Measurements from ENCODE around the gene DENND5A. TPM values are rescaled to one million over a fixed set of nuclear protein-coding genes. Genes with fewer than 3 reads are reported as not detected.
"Not testable (repeated sequence)": the region's sequence is repeated elsewhere in the genome, so short reads cannot be mapped to it uniquely, and the experiment has no call there.

DENND5A gene
- total RNA-seq, 2 experiments from 2014 or later: 78.5 to 81.1 TPM

DNA sequence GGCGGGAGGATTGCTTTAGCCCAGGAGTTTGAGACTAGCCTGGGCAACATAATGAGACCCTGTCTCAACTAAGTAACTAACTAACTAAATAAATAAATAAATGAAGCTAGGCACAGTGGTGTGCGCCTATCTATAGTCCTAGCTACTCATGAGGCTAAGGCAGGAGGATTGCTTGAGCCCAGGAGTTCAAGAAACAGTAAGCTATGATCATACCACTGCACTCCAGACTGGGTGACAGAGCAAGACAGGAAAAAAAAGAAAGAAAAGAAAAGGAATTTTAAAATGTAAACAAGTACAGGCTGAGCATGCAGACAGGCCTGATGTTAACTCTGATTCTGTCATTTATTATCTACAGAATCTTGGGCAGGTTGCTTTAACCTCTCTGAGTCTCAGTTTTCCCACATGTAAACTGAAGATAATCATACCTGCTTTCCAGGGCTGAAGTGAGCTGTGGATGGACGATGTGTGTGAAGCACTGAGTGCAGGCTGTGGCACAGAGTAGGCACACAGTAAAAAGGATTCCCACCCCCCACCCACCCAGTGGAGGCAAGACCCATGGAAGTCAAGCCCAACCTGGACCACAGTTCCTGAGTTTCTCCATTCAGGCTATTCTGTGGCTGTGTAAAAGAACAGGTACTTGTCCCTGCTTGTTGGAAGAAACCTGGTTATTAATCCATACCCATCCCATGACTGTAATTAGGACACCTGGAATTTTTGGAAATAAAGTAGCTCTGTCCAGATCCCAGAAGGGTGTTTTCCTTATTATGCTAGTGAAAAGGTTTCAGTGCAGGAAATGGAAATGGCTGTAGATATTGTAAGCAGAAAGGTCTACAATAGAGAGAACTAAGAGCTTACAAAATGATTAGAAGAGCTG, 155.1 kb downstream of the DENND5A start:
- CTCF ChIA-PET: interaction anchor here (1.0 to 1.4 kb wide), 4 partner anchors 15 to 94 kb away, joined by 3 to 6 read pairs (median 4); no protein-coding TSS in a partner anchor
- no peak for ATAC-seq
- no peaks in the 10 kb centered on the region for H3K4me1 Mint-ChIP-seq (ENCODE audit: low read depth)
- no peak overlapping the region for H3K27ac Mint-ChIP-seq
- no peak overlapping the region for H3K4me3 Mint-ChIP-seq
- H3K9me3 Mint-ChIP-seq (ENCODE audit: insufficient read depth): peaks cover 15% of the 10 kb centered on the region
- peaks cover 10% of the 10 kb centered on the region for H3K27me3 Mint-ChIP-seq (ENCODE audit: low read depth)
- no peak for DNase-seq
- H3K36me3 Mint-ChIP-seq (ENCODE audit: low read depth): peaks cover 2% of the 10 kb centered on the region
- POLR2A ChIA-PET: no interaction called here

DNA sequence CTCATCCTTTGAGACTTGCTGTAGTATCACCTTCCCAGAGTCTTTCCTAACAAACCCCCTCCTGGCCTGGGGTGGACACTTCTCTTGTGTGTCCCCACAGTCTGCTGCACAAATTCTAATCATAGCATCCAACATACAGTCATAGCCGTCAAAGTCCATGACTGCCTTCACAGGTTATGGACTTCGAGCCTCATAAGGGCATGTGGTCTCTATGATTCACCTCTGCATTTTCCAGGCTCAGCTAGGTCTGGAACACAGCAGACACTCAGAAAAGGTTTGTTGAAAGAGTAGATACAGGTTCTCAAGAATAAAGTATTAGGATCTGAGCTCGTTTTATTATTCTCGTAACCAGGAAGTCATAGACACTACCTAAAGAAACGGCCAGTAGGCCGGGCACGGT, 160.6 kb downstream of the DENND5A start:
- no peaks in the 10 kb centered on the region for H3K4me1 Mint-ChIP-seq (ENCODE audit: low read depth)
- H3K9me3 Mint-ChIP-seq (ENCODE audit: insufficient read depth): no peaks in the 10 kb centered on the region
- H3K4me3 Mint-ChIP-seq: no peak overlapping the region
- DNase-seq (no peak), ATAC-seq (no peak)
- H3K27me3 Mint-ChIP-seq (ENCODE audit: low read depth): peaks cover 20% of the 10 kb centered on the region
- ChIA-PET CTCF (interaction anchor here (2.2 kb wide), 1 partner anchor 11 kb away, joined by 8 read pairs; no protein-coding TSS in a partner anchor), POLR2A (no interaction called here)
- no peak overlapping the region for H3K27ac Mint-ChIP-seq
- no peaks in the 10 kb centered on the region for H3K36me3 Mint-ChIP-seq (ENCODE audit: low read depth)

DNA sequence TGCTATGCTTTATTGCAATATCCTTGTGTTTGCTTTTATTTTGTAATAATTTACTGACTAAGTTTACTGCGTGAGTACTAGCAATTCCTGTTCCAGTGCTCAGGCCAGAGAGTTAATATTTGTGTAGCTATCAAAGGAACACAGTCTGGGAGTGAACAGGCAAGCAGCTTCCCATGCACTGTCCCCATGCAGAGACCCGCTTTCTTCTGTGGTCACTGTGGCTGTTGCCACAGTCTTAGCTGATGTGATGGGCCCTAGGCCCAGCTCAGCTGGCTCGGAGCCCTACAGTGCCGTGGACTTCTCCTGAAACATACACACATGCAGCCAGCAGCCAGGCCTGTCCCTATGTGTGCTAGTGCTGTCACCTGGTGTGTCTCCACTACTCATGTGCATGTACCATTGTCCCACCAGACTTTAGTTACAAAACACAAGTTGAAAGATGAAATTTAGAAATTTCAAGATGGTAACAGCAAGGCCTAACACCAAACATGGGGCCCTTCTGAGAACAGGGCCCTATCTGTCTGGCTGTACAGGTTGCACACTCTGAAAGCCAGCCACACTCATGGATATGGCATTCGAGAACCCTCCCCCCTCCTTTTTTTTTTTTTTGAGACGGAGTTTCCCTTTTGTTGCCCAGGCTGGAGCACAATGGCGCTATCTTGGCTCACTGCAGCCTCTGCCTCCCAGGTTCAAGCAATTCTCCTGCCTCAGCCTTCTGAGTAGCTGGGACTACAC, 161.4 kb downstream of the DENND5A start:
- H3K9me3 Mint-ChIP-seq (ENCODE audit: insufficient read depth): no peaks in the 10 kb centered on the region
- DNase-seq (no peak), ATAC-seq (no peak)
- ChIA-PET POLR2A (no interaction called here), CTCF (interaction anchor here (2.2 kb wide), 1 partner anchor 11 kb away, joined by 8 read pairs; no protein-coding TSS in a partner anchor)
- no peaks in the 10 kb centered on the region for H3K4me1 Mint-ChIP-seq (ENCODE audit: low read depth)
- H3K27ac Mint-ChIP-seq: no peak overlapping the region
- no peaks in the 10 kb centered on the region for H3K36me3 Mint-ChIP-seq (ENCODE audit: low read depth)
- H3K27me3 Mint-ChIP-seq (ENCODE audit: low read depth): peaks cover 23% of the 10 kb centered on the region
- no peak overlapping the region for H3K4me3 Mint-ChIP-seq

DNA sequence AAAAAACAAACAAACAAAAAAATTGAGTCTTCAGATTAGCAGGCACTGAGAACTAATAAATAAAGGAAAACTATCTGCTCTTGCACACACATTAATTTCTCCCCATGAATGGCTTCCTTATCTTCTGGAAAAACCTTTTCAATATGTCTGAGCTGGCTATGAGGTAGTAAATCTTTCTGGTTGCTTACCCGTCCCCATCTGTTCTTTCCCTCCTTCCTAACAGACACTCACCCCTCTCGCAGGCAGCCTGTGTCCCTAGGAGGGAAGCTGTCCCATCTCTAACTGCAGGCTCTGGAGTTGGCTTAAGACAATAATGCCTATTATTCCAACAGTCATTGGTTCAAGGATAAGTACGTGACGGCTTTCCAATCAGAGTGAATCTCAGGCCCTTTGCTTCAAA, 165.5 kb downstream of the DENND5A start:
- Mint-ChIP-seq H3K9me3 (ENCODE audit: insufficient read depth) (no peaks in the 10 kb centered on the region), H3K4me1 (ENCODE audit: low read depth) (no peaks in the 10 kb centered on the region), H3K36me3 (ENCODE audit: low read depth) (no peaks in the 10 kb centered on the region), H3K27me3 (ENCODE audit: low read depth) (peaks cover 20% of the 10 kb centered on the region), H3K4me3 (no peak overlapping the region), H3K27ac (no peak overlapping the region)
- CTCF ChIA-PET: no interaction called here
- DNase-seq (no peak), ATAC-seq (no peak)
- POLR2A ChIA-PET: no interaction called here

DNA sequence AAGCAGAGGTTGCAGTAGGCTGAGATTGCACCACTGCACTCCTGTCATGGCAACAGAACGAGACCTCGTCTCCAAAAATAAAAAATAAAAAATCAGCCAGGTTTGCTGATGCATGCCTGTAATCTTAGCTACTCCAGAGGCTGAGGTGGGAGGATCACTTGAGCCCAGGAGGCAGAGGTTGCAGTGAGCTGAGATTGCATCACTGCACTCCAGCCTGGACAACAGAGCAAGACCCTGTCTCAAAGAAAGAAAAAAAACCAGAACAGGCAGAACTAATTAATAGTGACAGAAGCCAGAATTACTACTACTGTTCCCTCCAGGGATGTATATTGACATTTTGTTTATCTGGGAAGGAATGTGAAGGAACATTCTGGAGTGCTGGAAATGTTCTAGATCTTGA, 166.7 kb downstream of the DENND5A start:
- POLR2A ChIA-PET; H3K36me3 Mint-ChIP-seq (ENCODE audit: low read depth); H3K27ac Mint-ChIP-seq; H3K4me3 Mint-ChIP-seq; ATAC-seq; H3K9me3 Mint-ChIP-seq (ENCODE audit: insufficient read depth); H3K4me1 Mint-ChIP-seq (ENCODE audit: low read depth); DNase-seq: not testable (repeated sequence)
- CTCF ChIA-PET: interaction anchor here (1.1 to 1.6 kb wide), 2 partner anchors 21 to 39 kb away, joined by 3 to 4 read pairs; no protein-coding TSS in a partner anchor
- peaks cover 23% of the 10 kb centered on the region for H3K27me3 Mint-ChIP-seq (ENCODE audit: low read depth)

DNA sequence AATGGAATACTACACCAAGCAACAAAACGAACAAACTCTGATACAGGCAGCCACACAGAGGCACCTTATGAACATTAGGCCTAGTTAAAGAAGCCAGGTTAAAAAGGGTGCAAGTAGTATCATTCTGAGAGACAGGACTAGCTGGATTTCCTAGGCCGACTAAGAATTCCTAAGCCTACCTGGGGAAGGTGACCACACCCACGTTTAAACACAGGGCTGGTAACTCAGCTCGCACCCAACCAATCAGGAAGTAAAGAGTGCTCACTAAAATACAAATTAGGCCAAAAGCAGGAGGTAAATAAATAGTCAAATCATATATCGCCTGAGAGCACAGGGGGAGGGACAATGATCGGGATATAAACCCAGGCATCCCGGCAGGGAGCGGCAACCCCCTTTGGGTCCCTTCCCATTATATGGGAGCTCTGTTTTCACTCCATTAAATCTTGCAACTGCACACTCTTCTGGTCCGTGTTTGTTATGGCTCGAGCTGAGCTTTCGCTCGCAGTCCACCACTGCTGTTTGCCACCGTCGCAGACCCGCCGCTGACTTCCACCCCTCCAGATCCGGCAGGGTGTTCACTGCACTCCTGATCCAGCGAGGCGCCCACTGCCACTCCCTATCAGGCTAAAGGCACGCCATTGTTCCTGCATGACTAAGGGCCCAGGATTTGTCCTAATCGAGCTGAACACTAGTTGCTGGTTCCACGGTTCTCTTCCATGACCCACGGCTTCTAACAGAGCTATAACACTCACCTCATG, 167.8 kb downstream of the DENND5A start:
- peaks cover 32% of the 10 kb centered on the region for H3K27me3 Mint-ChIP-seq (ENCODE audit: low read depth)
- not testable (repeated sequence) for H3K4me3 Mint-ChIP-seq; DNase-seq; H3K27ac Mint-ChIP-seq; ATAC-seq; H3K4me1 Mint-ChIP-seq (ENCODE audit: low read depth); H3K36me3 Mint-ChIP-seq (ENCODE audit: low read depth); H3K9me3 Mint-ChIP-seq (ENCODE audit: insufficient read depth)
- CTCF ChIA-PET: interaction anchor here (1.6 to 6.3 kb wide), 2 partner anchors 40 to 82 kb away, joined by 4 to 36 read pairs; no protein-coding TSS in a partner anchor
- POLR2A ChIA-PET: interaction anchor here (0.6 kb wide), 1 partner anchor 28 kb away, joined by 4 read pairs; no protein-coding TSS in a partner anchor

DNA sequence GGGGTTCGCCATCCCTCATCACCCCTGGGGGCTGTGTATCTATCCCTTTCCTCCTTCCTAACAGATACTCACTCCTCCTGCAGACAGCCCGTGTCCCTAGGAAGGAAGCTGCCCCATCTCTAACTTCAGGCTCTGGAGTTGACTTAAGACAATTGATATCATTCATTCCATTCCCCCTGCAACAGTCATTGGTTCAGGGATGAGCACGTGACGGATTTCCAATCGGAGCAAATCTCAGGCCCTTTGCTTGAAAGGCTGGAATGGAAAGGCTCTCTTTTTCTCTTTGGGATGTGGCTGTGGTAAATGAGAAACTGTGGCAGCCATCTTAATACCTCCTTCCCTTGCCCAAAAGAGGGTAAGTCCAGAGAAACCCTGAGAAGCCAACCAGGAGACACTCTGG, 168.7 kb downstream of the DENND5A start:
- no peak overlapping the region for H3K4me3 Mint-ChIP-seq
- POLR2A ChIA-PET: no interaction called here

DNA sequence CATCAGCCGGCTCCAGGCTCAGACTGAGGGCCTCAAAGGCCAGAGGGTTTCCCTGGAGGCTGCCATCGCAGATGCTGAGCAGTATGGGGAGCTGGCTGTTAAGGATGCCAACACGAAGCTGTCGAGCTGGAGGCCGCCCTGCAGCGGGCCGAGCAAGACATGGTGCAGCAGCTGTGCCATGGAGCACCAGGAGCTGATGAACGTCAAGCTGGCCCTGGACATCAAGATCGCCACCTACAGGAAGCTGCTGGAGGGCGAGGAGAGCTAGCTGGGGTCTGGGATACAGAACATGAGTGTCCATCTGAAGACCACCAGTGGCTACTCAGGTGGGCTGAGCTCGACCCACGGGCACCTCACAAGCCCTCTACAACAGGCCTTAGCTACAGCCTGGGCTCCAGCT, 169.7 kb downstream of the DENND5A start:
- POLR2A ChIA-PET: interaction anchor here (1.1 kb wide), 1 partner anchor 88 kb away, joined by 3 read pairs; no protein-coding TSS in a partner anchor
- CTCF ChIA-PET: interaction anchor here (0.7 to 6.3 kb wide), 10 partner anchors 14 to 136 kb away, joined by 3 to 36 read pairs (median 4); no protein-coding TSS in a partner anchor
- DNase-seq (no peak), ATAC-seq (no peak)
- Mint-ChIP-seq H3K4me3 (no peak overlapping the region), H3K4me1 (ENCODE audit: low read depth) (peaks cover 4% of the 10 kb centered on the region), H3K36me3 (ENCODE audit: low read depth) (no peaks in the 10 kb centered on the region), H3K27me3 (ENCODE audit: low read depth) (peaks cover 32% of the 10 kb centered on the region), H3K27ac (no peak overlapping the region), H3K9me3 (ENCODE audit: insufficient read depth) (no peaks in the 10 kb centered on the region)

More for the DNA sequence above, 168.7 kb downstream of the DENND5A start:
- peaks cover 2% of the 10 kb centered on the region for H3K4me1 Mint-ChIP-seq (ENCODE audit: low read depth)
- peaks cover 35% of the 10 kb centered on the region for H3K27me3 Mint-ChIP-seq (ENCODE audit: low read depth)
- no peaks in the 10 kb centered on the region for H3K9me3 Mint-ChIP-seq (ENCODE audit: insufficient read depth)
- H3K27ac Mint-ChIP-seq: no peak overlapping the region
- no peak for ATAC-seq
- CTCF ChIA-PET: interaction anchor here (1.2 to 6.3 kb wide), 4 partner anchors 19 to 81 kb away, joined by 4 to 36 read pairs (median 16); no protein-coding TSS in a partner anchor
- no peak for DNase-seq
- no peaks in the 10 kb centered on the region for H3K36me3 Mint-ChIP-seq (ENCODE audit: low read depth)

DNA sequence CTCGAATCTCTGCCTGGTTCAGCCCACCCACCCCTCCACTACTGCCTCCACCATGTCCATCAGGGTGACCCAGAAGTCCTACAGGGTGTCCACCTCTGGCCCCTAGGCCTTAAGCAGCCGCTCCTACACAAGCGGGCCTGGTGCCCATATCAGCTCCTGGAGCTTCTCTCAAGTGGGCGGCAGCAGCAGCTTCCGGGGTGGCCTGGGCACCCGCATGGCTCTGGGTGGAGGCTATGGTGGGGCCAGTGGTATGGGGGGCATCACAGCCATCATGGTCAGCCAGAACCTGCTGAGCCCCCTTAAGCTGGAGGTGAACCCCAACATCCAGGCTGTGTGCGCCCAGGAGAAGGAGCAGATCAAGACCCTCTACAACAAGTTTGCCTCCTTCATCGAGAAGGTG, 170.7 kb downstream of the DENND5A start:
- CTCF ChIA-PET: interaction anchor here (0.7 to 6.3 kb wide), 6 partner anchors 18 to 412 kb away, joined by 3 to 36 read pairs (median 10); no protein-coding TSS in a partner anchor
- H3K27me3 Mint-ChIP-seq (ENCODE audit: low read depth): peaks cover 42% of the 10 kb centered on the region
- no peaks in the 10 kb centered on the region for H3K9me3 Mint-ChIP-seq (ENCODE audit: insufficient read depth)
- H3K4me3 Mint-ChIP-seq: no peak overlapping the region
- no peak overlapping the region for H3K27ac Mint-ChIP-seq
- H3K4me1 Mint-ChIP-seq (ENCODE audit: low read depth): peaks cover 4% of the 10 kb centered on the region
- no peaks in the 10 kb centered on the region for H3K36me3 Mint-ChIP-seq (ENCODE audit: low read depth)
- ATAC-seq (no peak), DNase-seq (no peak)
- POLR2A ChIA-PET: no interaction called here

DNA sequence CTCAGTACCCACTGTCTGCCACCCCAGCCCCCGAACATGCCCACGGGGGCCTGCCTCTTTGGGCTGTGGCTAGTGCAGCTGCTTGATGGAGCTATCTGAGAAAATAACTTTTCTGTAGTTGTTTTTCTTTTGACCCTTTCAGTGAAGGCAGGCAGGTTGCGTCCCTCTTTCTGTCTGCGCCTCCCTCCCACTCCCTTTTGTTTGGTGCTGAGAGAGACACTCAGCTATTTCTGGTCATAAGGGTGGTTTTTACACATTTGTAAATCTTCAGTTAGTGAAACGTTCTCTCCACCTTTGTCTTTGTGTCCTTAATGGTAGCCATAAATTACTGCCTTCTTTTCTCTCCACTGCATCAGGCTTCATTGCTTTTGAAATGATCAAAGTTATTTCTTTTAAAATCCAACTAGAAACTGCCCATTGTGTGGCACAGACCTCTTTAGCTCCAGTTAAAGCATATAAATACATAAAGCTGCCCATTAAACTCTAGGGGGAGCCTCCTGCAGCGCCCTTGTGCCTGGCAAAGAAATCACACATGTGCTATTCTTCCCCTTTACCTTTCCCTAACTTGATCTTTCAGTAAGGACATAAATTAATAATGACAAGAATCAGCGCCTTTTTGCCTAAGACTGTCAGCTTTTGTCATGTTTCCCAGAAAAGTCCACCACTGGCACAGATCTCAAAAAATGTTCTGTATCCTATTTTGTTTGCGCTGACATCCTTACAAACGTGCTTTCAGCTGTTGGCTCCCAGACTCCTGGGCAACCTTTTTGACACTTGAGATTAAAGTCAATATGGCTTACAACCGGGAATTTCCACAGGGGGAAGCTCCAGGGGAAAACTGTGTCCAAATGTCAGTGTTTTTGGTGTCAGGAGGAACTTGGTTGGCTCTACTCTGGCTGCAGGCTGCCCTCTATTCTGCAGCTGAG, 172.0 kb downstream of the DENND5A start:
- DNase-seq (no peak), ATAC-seq (no peak)
- no peaks in the 10 kb centered on the region for H3K36me3 Mint-ChIP-seq (ENCODE audit: low read depth)
- H3K9me3 Mint-ChIP-seq (ENCODE audit: insufficient read depth): no peaks in the 10 kb centered on the region
- no peak overlapping the region for H3K27ac Mint-ChIP-seq
- H3K4me3 Mint-ChIP-seq: no peak overlapping the region
- CTCF ChIA-PET: interaction anchor here (0.8 to 6.3 kb wide), 7 partner anchors 11 to 655 kb away, joined by 3 to 36 read pairs (median 8); no protein-coding TSS in a partner anchor
- H3K27me3 Mint-ChIP-seq (ENCODE audit: low read depth): peaks cover 51% of the 10 kb centered on the region
- peaks cover 4% of the 10 kb centered on the region for H3K4me1 Mint-ChIP-seq (ENCODE audit: low read depth)
- POLR2A ChIA-PET: no interaction called here
